K562 (cell line): ENCODE results near the gene CDC27. TPM values are rescaled to one million over a fixed set of nuclear protein-coding genes. Genes with fewer than 3 reads are reported as not detected.

Experiments used
- ATAC-seq: fragments of 200-7000 bp; cut with Tn5 transposase; 3 replicates; pipeline ENCODE4 v1.9.1; 2020; ENCODE audit warnings: moderate library complexity
- BruUV-seq: library from RNA; stranded (reverse); fragments of 400-500 nt; replicated peaks from 2 replicates; lab custom pipeline; 2021; lab: Mats Ljungman, UMichigan
- CTCF ChIA-PET: fragments of 300-600 bp; formaldehyde crosslinking; extraction: SDS; loops from one replicate; lab custom pipeline; 2021; ENCODE audit warnings: low intra/inter-chr PET ratio; lab: Yijun Ruan, JAX
- POLR2A ChIA-PET: fragments of 300-600, 350-650 bp; sonication (Branson Sonifier 250); formaldehyde crosslinking; extraction: SDS; loops from one replicate; lab custom pipeline; 2021; ENCODE audit warnings: antibody characterized with exemption, inconsistent platforms; lab: Yijun Ruan, JAX
- DNase-seq, 4 experiments: peaks; one replicate each; pipeline versions ENCODE4 v3.0.0 to v3.0.0-alpha.2; 2011 to 2018; ENCODE audit warnings: low spot score in 3 of 4, mixed read lengths in 3 of 4; ENCODE audit errors: extremely low read depth in 1 of 4
- FAIRE-seq: peaks from 2 replicates; lab custom pipeline; 2011; peaks lifted over from hg19 to GRCh38; lab: Jason Lieb, UNC
- H2AFZ ChIP-seq: 2 replicates; pipeline ENCODE4 v1.6.0; 2011; ENCODE audit warnings: low read depth, low read length, control low read depth, inconsistent platforms
- H3K27ac ChIP-seq: fragments of 200-600 bp; 3 replicates; pipeline ENCODE4 v1.8.0; 2011; ENCODE audit warnings: low read depth, mild to moderate bottlenecking, control low read depth, inconsistent platforms, low read length, moderate library complexity, mixed read lengths; ENCODE audit errors: extremely low read depth
- H3K27me3 ChIP-seq, 2 experiments: fragments of 300-600 bp in 1 of 2; 2 replicates in 1 of 2; 3 replicates in 1 of 2; pipeline versions ENCODE4 v1.6.0 to v1.8.0; 2011; ENCODE audit warnings: inconsistent platforms in 2 of 2, low read length in 2 of 2, mild to moderate bottlenecking in 1 of 2, mixed read lengths in 1 of 2, moderate library complexity in 1 of 2; ENCODE audit not compliant: control insufficient read depth in 2 of 2, insufficient read depth in 2 of 2
- H3K36me3 ChIP-seq: fragments of 300-600 bp; 3 replicates; pipeline ENCODE4 v1.8.0; 2011; ENCODE audit warnings: mild to moderate bottlenecking, low read length, inconsistent platforms; ENCODE audit not compliant: control insufficient read depth, insufficient read depth
- H3K4me1 ChIP-seq, 2 experiments: fragments of 200-600 bp in 1 of 2; replicated peaks in 1 of 2; 2 replicates in 1 of 2; 3 replicates in 1 of 2; pipeline versions ENCODE4 v1.5.1 to v1.8.0; 2011; ENCODE audit warnings: inconsistent platforms in 2 of 2, low read length in 2 of 2, mild to moderate bottlenecking in 1 of 2, mixed read lengths in 1 of 2, moderate library complexity in 1 of 2; ENCODE audit not compliant: control insufficient read depth in 2 of 2, insufficient read depth in 2 of 2
- H3K4me2 ChIP-seq: 2 replicates; pipeline ENCODE4 v1.6.1; 2011; ENCODE audit warnings: low read length, control low read depth, inconsistent platforms, mixed read lengths; ENCODE audit not compliant: insufficient read depth
- H3K4me3 ChIP-seq: fragments of 200-600 bp; sonication (generic), shearing (Covaris generic); 2 replicates; pipeline ENCODE4 v1.5.1; 2016; ENCODE audit warnings: control low read depth, inconsistent platforms
- H3K79me2 ChIP-seq: fragments of 200-600 bp; 3 replicates; pipeline ENCODE4 v1.8.0; 2011; ENCODE audit warnings: low read length, inconsistent platforms; ENCODE audit not compliant: control insufficient read depth, insufficient read depth
- H3K9ac ChIP-seq, 2 experiments: 2 replicates each; pipeline versions ENCODE4 v1.6.0 to v1.6.1; 2011; ENCODE audit warnings: low read depth in 2 of 2, low read length in 2 of 2, control low read depth in 1 of 2, inconsistent platforms in 1 of 2, mild to moderate bottlenecking in 1 of 2, mixed read lengths in 1 of 2; ENCODE audit not compliant: insufficient read depth in 1 of 2
- H3K9me1 ChIP-seq: one replicate; pipeline ENCODE4 v1.6.0; 2011; ENCODE audit warnings: inconsistent platforms, mild to moderate bottlenecking, low read length, moderate library complexity; ENCODE audit not compliant: control insufficient read depth, insufficient read depth
- H3K9me3 ChIP-seq: replicated peaks from 2 replicates; pipeline ENCODE4 v1.5.1; 2011; ENCODE audit warnings: low read depth, low read length, inconsistent platforms; ENCODE audit not compliant: control insufficient read depth, insufficient read depth
- H4K20me1 ChIP-seq: replicated peaks from 2 replicates; pipeline ENCODE4 v1.6.1; 2011; ENCODE audit warnings: low read length, inconsistent platforms, mixed read lengths; ENCODE audit not compliant: control insufficient read depth, insufficient read depth
- C11orf30 ChIP-seq: fragments of 450-650 bp; IDR thresholded peaks from 2 replicates; pipeline ENCODE4 v1.6.1; 2016; ENCODE audit warnings: low read depth, mild to moderate bottlenecking
- CBX3 ChIP-seq, 2 experiments: IDR thresholded peaks; 1 replicate in 1 of 2; 2 replicates in 1 of 2; pipeline ENCODE4 v1.6.1; 2012; ENCODE audit warnings: inconsistent platforms in 2 of 2, low read length in 2 of 2, borderline replicate concordance in 1 of 2, control low read depth in 1 of 2
- E2F6 ChIP-seq, 2 experiments: IDR thresholded peaks; 2 replicates each; pipeline ENCODE4 v1.6.1; 2011; ENCODE audit warnings: borderline replicate concordance in 1 of 2, control low read depth in 1 of 2, low read depth in 1 of 2, low read length in 1 of 2, mild to moderate bottlenecking in 1 of 2, mixed read lengths in 1 of 2, moderate library complexity in 1 of 2; ENCODE audit not compliant: insufficient read depth in 1 of 2, insufficient read length in 1 of 2, poor library complexity in 1 of 2, severe bottlenecking in 1 of 2; ENCODE audit errors: extremely low read depth in 1 of 2
- ETS1 ChIP-seq: conservative IDR thresholded peaks from 2 replicates; pipeline ENCODE4 v1.6.1; 2011; ENCODE audit warnings: low read depth, mild to moderate bottlenecking, low read length; ENCODE audit not compliant: control insufficient read depth
- STAT6 ChIP-seq: sonication (generic); formaldehyde crosslinking; IDR thresholded peaks from 2 replicates; pipeline ENCODE4 v1.8.1; 2023; ENCODE audit warnings: mild to moderate bottlenecking, missing genetic modification reagents
- ZNF316 ChIP-seq: fragments of 450-650 bp; IDR thresholded peaks from 2 replicates; pipeline ENCODE4 v1.6.1; 2016
- WGBS: fragments of 100-300 bp; shearing (Covaris generic); methylation state at CpG from one replicate; pipeline ENCODE4 v1.1.6; 2016; ENCODE audit warnings: low coverage, mixed read lengths; ENCODE audit not compliant: insufficient coverage; ENCODE audit errors: missing lambda C conversion rate; 5-methylcytosine and 5-hydroxymethylcytosine counted together
- in situ Hi-C: fragments of 300-500 bp; cut with MboI; formaldehyde crosslinking; loops from 4 replicates; pipeline ENCODE4 v1.15.0; 2018; ENCODE audit warnings: inconsistent platforms, mixed read lengths
- intact Hi-C: fragments of 100-400 bp; cut with micrococcal nuclease; formaldehyde crosslinking; loops from 2 replicates; pipeline ENCODE4 v1.14.2; 2022
- polyA plus RNA-seq, 8 experiments: library from polyadenylated mRNA; depleted of rRNA in 4 of 8; stranded (reverse) in 5 of 8; unstranded in 3 of 8; fragments of >200 nt; fragmentation: Nextera tagmentation in 2 of 8; fragmentation: Illumina TruSeq in 1 of 8; extraction: Ambion mirVana in 2 of 8; extraction: Trizol in 1 of 8; gene quantifications; 2 replicates each; pipeline versions ENCODE4 v1.2.1 to v1.2.3, GENCODE V29; 2011 to 2014; ENCODE audit warnings: inconsistent platforms in 1 of 8, missing spikeins in 1 of 8
- total RNA-seq, 7 experiments: library from RNA; depleted of rRNA in 6 of 7; stranded (reverse); fragments of >200 nt in 6 of 7; fragmentation: Illumina TruSeq in 2 of 7; extraction: Trizol in 2 of 7; gene quantifications; 2 replicates each; pipeline versions ENCODE4 v1.2.1 to v1.2.3, GENCODE V29; 2011 to 2021; ENCODE audit warnings: low replicate concordance in 1 of 7
- TF ChIP-seq, protein P1 (sequence below): IDR thresholded peaks from 2 replicates; pipeline ENCODE4 v1.6.1; 2011; ENCODE audit warnings: borderline replicate concordance, low read depth, mild to moderate bottlenecking, moderate library complexity, low read length; ENCODE audit not compliant: insufficient read depth, poor library complexity, severe bottlenecking

The CDC27 gene
- total and polyA plus RNA-seq, 9 of the 15 experiments (the other 6 are each of a cell fraction or from before 2014, with no cell fraction given), result 28.6 to 155 (median 94.1) TPM

DNA sequence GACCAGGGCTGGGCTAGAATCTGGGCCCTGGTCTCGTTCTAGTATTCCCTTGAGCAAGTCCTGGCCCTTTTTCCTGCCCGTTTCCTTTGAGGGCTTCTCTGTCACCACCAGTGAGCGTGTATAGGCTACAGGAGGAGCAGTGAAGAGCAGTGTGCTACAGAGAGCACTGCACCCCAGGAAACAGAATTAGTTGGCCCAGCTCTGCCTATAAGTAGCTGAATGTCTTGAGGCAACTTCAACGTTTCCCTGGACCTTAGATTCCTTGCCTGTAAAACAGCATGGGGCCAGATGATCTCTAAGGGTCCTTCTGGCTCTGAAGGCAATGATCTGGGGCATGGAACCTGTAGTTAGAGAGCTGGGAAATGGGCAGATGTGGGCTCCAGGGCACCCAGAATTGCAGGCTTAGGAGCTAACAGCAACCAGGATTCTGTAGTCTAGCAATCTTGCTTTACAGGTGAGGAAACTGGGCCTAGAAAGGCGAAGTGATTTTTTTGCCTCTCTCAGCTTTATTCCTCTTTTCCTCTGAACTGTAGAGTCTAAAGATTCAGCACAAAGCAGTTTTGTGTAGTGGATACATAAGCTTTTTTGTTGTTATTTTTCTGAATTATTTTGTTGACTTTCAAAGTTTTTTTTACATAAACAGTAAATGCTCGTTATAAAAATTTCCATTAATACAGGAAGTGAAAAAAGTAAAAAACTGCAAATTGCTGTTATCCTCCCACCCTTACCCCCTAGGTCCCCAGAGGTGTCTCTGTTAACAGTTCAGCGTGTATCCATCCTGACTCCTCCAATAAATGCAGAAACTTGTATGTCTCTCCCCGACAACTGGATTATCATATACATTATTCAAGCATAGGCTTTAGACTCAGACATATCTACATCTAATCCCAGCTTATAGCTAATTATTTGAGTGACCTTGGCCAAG lies 18.3 kb upstream of the CDC27 start:
- peaks cover 26 to 41% of the 10 kb centered on the region in 2 experiments for H3K4me1 ChIP-seq
- no peak overlapping the region for H3K27ac ChIP-seq
- peak overlapping the region in 1 of 2 experiments; percentile 32; a peak in 1 of 4 replicates for H3K9ac ChIP-seq
- H3K9me3 ChIP-seq, result no peaks in the 10 kb centered on the region
- BruUV-seq, result no TSS peak
- intact Hi-C loops, result loop anchor here (2.0 kb wide), 1 partner anchor 19 kb away; the partner anchor contains the start of gene CDC27
- no peaks in the 10 kb centered on the region for H3K27me3 ChIP-seq
- H4K20me1 ChIP-seq, result no peaks in the 10 kb centered on the region
- peak overlapping the region; percentile 95 for H2AFZ ChIP-seq
- ChIA-PET POLR2A (interaction anchor here (0.5 to 3.5 kb wide), 8 partner anchors 11 to 368 kb away, joined by 3 to 25 read pairs (median 5); no protein-coding TSS in a partner anchor), CTCF (no interaction called here)
- peaks cover 6% of the 10 kb centered on the region; the same call in 2 of the 3 replicates for H3K36me3 ChIP-seq
- no peak for ATAC-seq
- H3K4me2 ChIP-seq, result no peak overlapping the region
- in situ Hi-C loops, result no loop called here
- no peak for DNase-seq
- peaks cover 39% of the 10 kb centered on the region for H3K79me2 ChIP-seq
- no peak overlapping the region for H3K4me3 ChIP-seq
- TF ChIP-seq E2F6 (IDR thresholded peaks at IDR 0.05; ENCODE audit: borderline replicate concordance in 1 of 2, extremely low read depth in 1 of 2, insufficient read depth in 1 of 2, insufficient read length in 1 of 2, low read depth in 1 of 2, low read length in 1 of 2, poor library complexity in 1 of 2, severe bottlenecking in 1 of 2) (no peak), ZNF316 (peak; percentile 50; the same call in 1 of the 2 replicates), CBX3 (IDR thresholded peaks at IDR 0.05; ENCODE audit: borderline replicate concordance in 1 of 2, low read length in 2 of 2) (no peak), ETS1 (no peak), STAT6 (CRISPR knock-in tag) (no peak), C11orf30 (peak; percentile 22; the same call in 1 of the 2 replicates)
- TF ChIP-seq, protein P1, sequence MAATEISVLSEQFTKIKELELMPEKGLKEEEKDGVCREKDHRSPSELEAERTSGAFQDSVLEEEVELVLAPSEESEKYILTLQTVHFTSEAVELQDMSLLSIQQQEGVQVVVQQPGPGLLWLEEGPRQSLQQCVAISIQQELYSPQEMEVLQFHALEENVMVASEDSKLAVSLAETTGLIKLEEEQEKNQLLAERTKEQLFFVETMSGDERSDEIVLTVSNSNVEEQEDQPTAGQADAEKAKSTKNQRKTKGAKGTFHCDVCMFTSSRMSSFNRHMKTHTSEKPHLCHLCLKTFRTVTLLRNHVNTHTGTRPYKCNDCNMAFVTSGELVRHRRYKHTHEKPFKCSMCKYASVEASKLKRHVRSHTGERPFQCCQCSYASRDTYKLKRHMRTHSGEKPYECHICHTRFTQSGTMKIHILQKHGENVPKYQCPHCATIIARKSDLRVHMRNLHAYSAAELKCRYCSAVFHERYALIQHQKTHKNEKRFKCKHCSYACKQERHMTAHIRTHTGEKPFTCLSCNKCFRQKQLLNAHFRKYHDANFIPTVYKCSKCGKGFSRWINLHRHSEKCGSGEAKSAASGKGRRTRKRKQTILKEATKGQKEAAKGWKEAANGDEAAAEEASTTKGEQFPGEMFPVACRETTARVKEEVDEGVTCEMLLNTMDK, result no peak
- WGBS, result 70% methylated on average over 8 of the region's 8 CpGs
- no peak for FAIRE-seq
- H3K9me1 ChIP-seq, result no peaks in the 10 kb centered on the region
